RWPE1 (cell line): ENCODE measurements around the gene SMAD2.
"Not testable (repeated sequence)": the region's sequence is repeated elsewhere in the genome, so short reads cannot be mapped to it uniquely, and the experiment has no call there.

Source experiments
- CTCF ChIA-PET: fragments of 350-600 bp; sonication (Branson Sonifier 250); formaldehyde crosslinking; extraction: SDS; loops from one replicate; lab custom pipeline; 2021; lab: Yijun Ruan, JAX
- POLR2A ChIA-PET: fragments of 400-600 bp; formaldehyde crosslinking; extraction: SDS; loops from one replicate; lab custom pipeline; 2020; ENCODE audit warnings: antibody characterized with exemption; ENCODE audit not compliant: low non-redundant PET; lab: Yijun Ruan, JAX
- DNase-seq: peaks from one replicate; pipeline ENCODE4 v3.0.0; 2012; ENCODE audit warnings: low spot score
- H3K27ac ChIP-seq: fragments of 450-650 bp; 2 replicates; pipeline ENCODE4 v1.5.1; 2017
- CTCF ChIP-seq: fragments of 450-650 bp; conservative IDR thresholded peaks from 2 replicates; pipeline ENCODE4 v1.5.1; 2017; ENCODE audit warnings: low read depth, mild to moderate bottlenecking

The SMAD2 gene

GRCh38 chr18:47970664-47971531 is 40.4 kb upstream of the SMAD2 start:
- ChIA-PET POLR2A (no interaction called here), CTCF (interaction anchor here (2.0 kb wide), 1 partner anchor 27 kb away, joined by 5 read pairs; no protein-coding TSS in a partner anchor)
- no peak overlapping the region for H3K27ac ChIP-seq
- DNase-seq: no peak
- no peak for TF ChIP-seq CTCF

- ChIA-PET POLR2A (no interaction called here), CTCF (no interaction called here)
- no peak for TF ChIP-seq CTCF
- H3K27ac ChIP-seq: no peak overlapping the region
- DNase-seq: no peak
Observed at GRCh38 chr18:47969816-47970215, 39.4 kb upstream of the SMAD2 start.

- no peak for TF ChIP-seq CTCF
- CTCF ChIA-PET: interaction anchor here (0.6 kb wide), 1 partner anchor 62 kb away, joined by 4 read pairs; no protein-coding TSS in a partner anchor
- DNase-seq: no peak
- POLR2A ChIA-PET: no interaction called here
- H3K27ac ChIP-seq: no peak overlapping the region
Observed at GRCh38 chr18:47968721-47969120, 38.3 kb upstream of the SMAD2 start.

GRCh38 chr18:47968006-47968676 is 37.7 kb upstream of the SMAD2 start:
- H3K27ac ChIP-seq: no peak overlapping the region
- ChIA-PET CTCF (no interaction called here), POLR2A (no interaction called here)
- no peak for TF ChIP-seq CTCF
- no peak for DNase-seq

GRCh38 chr18:47964053-47964452 is 33.6 kb upstream of the SMAD2 start:
- no peak for DNase-seq
- TF ChIP-seq CTCF: no peak
- ChIA-PET POLR2A (no interaction called here), CTCF (no interaction called here)
- H3K27ac ChIP-seq: no peak overlapping the region

GRCh38 chr18:47961003-47961402 is 30.5 kb upstream of the SMAD2 start:
- POLR2A ChIA-PET, CTCF ChIA-PET, DNase-seq, H3K27ac ChIP-seq: not testable (repeated sequence)
